Measurements from ENCODE around the gene SND1.

SND1 gene

DNA sequence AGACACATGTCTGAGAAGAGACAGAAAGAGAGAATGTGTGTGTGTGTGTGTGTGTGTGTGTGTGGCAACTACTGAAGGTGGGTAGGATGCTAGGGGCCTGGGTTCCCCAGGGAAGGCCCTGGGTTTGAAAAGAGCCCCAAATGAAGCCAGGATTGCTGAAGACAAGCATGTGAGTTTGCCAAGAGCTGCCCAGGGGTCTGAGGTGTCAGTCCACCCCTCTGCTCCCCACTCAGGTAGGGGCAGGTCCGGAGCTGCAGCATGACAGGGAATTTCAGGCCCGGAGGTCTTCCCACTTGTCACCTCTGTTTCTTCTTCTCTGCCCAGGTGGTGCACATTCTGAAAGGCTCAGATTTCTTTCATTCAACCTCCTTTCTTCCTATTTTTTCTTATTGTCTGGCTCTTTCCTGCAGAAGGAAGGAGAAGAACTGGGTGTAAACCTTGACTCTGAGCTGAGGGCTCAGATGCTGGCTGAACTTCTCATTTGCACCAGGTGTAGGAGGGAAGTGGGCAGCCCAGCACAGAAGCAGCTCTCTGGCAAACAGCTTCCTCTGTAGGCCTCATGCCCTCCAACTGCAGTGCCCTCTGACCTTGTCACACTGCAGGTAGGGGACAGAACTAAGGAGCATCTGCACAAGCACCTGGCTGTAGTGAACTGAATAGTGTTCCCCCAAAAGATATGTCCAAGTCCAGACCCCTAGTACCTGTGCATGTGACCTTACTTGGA lies 458.8 kb downstream of the SND1 start:
- H3K4me1 ChIP-seq (ENCODE audit: control insufficient read depth, low read length) = peaks cover 84% of the 10 kb centered on the region
- H3K36me3 ChIP-seq (ENCODE audit: control insufficient read depth, low read length) = no peaks in the 10 kb centered on the region
- peak overlapping the region; percentile 61 for H3K4me3 ChIP-seq (ENCODE audit: low read length)
- no peaks in the 10 kb centered on the region for H3K9me3 ChIP-seq (ENCODE audit: control insufficient read depth, insufficient read depth, low read length)
- H3K9me2 ChIP-seq (replicated peaks; ENCODE audit: control insufficient read depth, low read length) = no peaks in the 10 kb centered on the region
- TF ChIP-seq CTCF (IDR thresholded peaks at IDR 0.05; ENCODE audit: low read depth, low read length, poor library complexity, severe bottlenecking) (no peak), EZH2phosphoT487 (IDR thresholded peaks at IDR 0.05; ENCODE audit: borderline replicate concordance, low read length) (no peak)
- H3K27ac ChIP-seq (ENCODE audit: low read depth, low read length) = peak overlapping the region; percentile 91
- H4K20me1 ChIP-seq (ENCODE audit: control insufficient read depth, insufficient read depth, low read depth, low read length) = no peaks in the 10 kb centered on the region
- no peaks in the 10 kb centered on the region for H3K79me2 ChIP-seq (ENCODE audit: control insufficient read depth, low read length)
- H3K27me3 ChIP-seq (ENCODE audit: control insufficient read depth, low read length) = no peaks in the 10 kb centered on the region
- peaks cover 51% of the 10 kb centered on the region for H3F3A ChIP-seq (ENCODE audit: control insufficient read depth, insufficient read depth)
- H3K4me2 ChIP-seq (ENCODE audit: low read length) = peak overlapping the region; percentile 89

GRCh38 chr7:128112018-128112780 lies 460.2 kb downstream of the SND1 start:
- Histone ChIP-seq H3K4me1 (ENCODE audit: control insufficient read depth, low read length) (peaks cover 84% of the 10 kb centered on the region), H3F3A (ENCODE audit: control insufficient read depth, insufficient read depth) (peaks cover 47% of the 10 kb centered on the region), H3K4me3 (ENCODE audit: low read length) (peak overlapping the region; percentile 61), H3K9me2 (replicated peaks; ENCODE audit: control insufficient read depth, low read length) (no peaks in the 10 kb centered on the region), H3K27ac (ENCODE audit: low read depth, low read length) (peak overlapping the region; percentile 91), H3K36me3 (ENCODE audit: control insufficient read depth, low read length) (no peaks in the 10 kb centered on the region), H3K79me2 (ENCODE audit: control insufficient read depth, low read length) (no peaks in the 10 kb centered on the region), H3K27me3 (ENCODE audit: control insufficient read depth, low read length) (no peaks in the 10 kb centered on the region), H3K4me2 (ENCODE audit: low read length) (peak overlapping the region; percentile 89), H4K20me1 (ENCODE audit: control insufficient read depth, insufficient read depth, low read depth, low read length) (no peaks in the 10 kb centered on the region), H3K9me3 (ENCODE audit: control insufficient read depth, insufficient read depth, low read length) (no peaks in the 10 kb centered on the region)
- no peak for TF ChIP-seq CTCF (IDR thresholded peaks at IDR 0.05; ENCODE audit: low read depth, low read length, poor library complexity, severe bottlenecking)
- TF ChIP-seq EZH2phosphoT487 (IDR thresholded peaks at IDR 0.05; ENCODE audit: borderline replicate concordance, low read length) = no peak

DNA sequence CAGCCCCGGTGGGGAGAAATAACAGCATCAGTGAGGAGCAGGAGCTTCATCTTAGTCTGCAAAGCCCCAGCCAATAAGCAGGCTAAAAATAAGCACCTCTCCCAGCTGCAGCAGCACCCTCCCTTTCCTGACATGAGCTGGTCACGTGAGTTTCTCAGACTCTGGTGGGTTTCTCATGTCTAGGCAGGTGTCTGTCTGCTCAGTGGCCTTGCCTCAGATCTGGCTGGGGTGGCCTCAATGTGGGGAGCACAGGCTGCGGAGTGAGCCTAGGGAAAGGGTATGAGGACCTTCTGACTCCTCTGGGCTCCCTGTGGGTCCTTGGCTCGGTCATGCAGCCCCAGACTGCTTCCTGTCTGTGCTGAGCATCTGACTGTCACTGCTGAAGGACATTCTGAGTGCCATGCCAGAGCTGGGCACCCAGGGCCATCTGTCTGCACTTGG lies 460.8 kb downstream of the SND1 start:
- Histone ChIP-seq H3K9me2 (replicated peaks; ENCODE audit: control insufficient read depth, low read length) (no peaks in the 10 kb centered on the region), H3K9me3 (ENCODE audit: control insufficient read depth, insufficient read depth, low read length) (no peaks in the 10 kb centered on the region), H3K36me3 (ENCODE audit: control insufficient read depth, low read length) (no peaks in the 10 kb centered on the region), H3K4me3 (ENCODE audit: low read length) (peak overlapping the region; percentile 61), H3K79me2 (ENCODE audit: control insufficient read depth, low read length) (no peaks in the 10 kb centered on the region), H3K4me2 (ENCODE audit: low read length) (peak overlapping the region; percentile 89), H3K4me1 (ENCODE audit: control insufficient read depth, low read length) (peaks cover 84% of the 10 kb centered on the region), H3K27me3 (ENCODE audit: control insufficient read depth, low read length) (no peaks in the 10 kb centered on the region), H3F3A (ENCODE audit: control insufficient read depth, insufficient read depth) (peaks cover 47% of the 10 kb centered on the region), H4K20me1 (ENCODE audit: control insufficient read depth, insufficient read depth, low read depth, low read length) (no peaks in the 10 kb centered on the region), H3K27ac (ENCODE audit: low read depth, low read length) (peak overlapping the region; percentile 91)
- no peak for TF ChIP-seq EZH2phosphoT487 (IDR thresholded peaks at IDR 0.05; ENCODE audit: borderline replicate concordance, low read length)
- TF ChIP-seq CTCF (IDR thresholded peaks at IDR 0.05; ENCODE audit: low read depth, low read length, poor library complexity, severe bottlenecking) = no peak
